OCI-LY1 (cell line): Measurements from ENCODE around the gene ATG2A.
A peak's percentile ranks its signal among the peaks of the same experiment; 100 is the strongest.

ENCODE experiments used
- H2AFZ ChIP-seq: fragments of 200-600 bp; sonication (generic), shearing (Covaris generic); 2 replicates; pipeline ENCODE4 v1.6.0; 2014; ENCODE audit warnings: antibody characterized with exemption, mild to moderate bottlenecking, low read length
- H3F3A ChIP-seq: fragments of 200-600 bp; sonication (generic), shearing (Covaris generic); 2 replicates; pipeline ENCODE4 v1.6.0; 2014; ENCODE audit warnings: mild to moderate bottlenecking, antibody characterized with exemption, low read length, moderate library complexity; ENCODE audit not compliant: insufficient read depth
- H3K27ac ChIP-seq: fragments of 200-600 bp; sonication (generic); 2 replicates; pipeline ENCODE4 v1.5.1; 2014; ENCODE audit warnings: low read length, mixed run types, mild to moderate bottlenecking, low read depth; ENCODE audit not compliant: poor library complexity, severe bottlenecking
- H3K27me3 ChIP-seq: fragments of 200-600 bp; sonication (generic); 2 replicates; pipeline ENCODE4 v1.6.0; 2014; ENCODE audit warnings: antibody characterized with exemption, mild to moderate bottlenecking, low read length, moderate library complexity; ENCODE audit not compliant: insufficient read depth
- H3K36me3 ChIP-seq: fragments of 200-600 bp; sonication (generic); 2 replicates; pipeline ENCODE4 v1.6.1; 2014; ENCODE audit warnings: mild to moderate bottlenecking, antibody characterized with exemption, low read length, moderate library complexity, mixed read lengths; ENCODE audit not compliant: insufficient read depth
- H3K4me1 ChIP-seq: fragments of 200-600 bp; sonication (generic); 2 replicates; pipeline ENCODE4 v1.5.1; 2014; ENCODE audit warnings: mild to moderate bottlenecking, low read length, moderate library complexity; ENCODE audit not compliant: insufficient read depth, severe bottlenecking
- H3K4me2 ChIP-seq: fragments of 200-600 bp; sonication (generic), shearing (Covaris generic); 2 replicates; pipeline ENCODE4 v1.6.1; 2014; ENCODE audit warnings: low read length
- H3K4me3 ChIP-seq: fragments of 200-600 bp; sonication (generic); 2 replicates; pipeline ENCODE4 v1.5.1; 2014; ENCODE audit warnings: low read length, low read depth, mild to moderate bottlenecking, mixed read lengths; ENCODE audit not compliant: poor library complexity, severe bottlenecking
- H3K79me2 ChIP-seq: fragments of 200-600 bp; shearing (Covaris generic); 2 replicates; pipeline ENCODE4 v1.6.1; 2016; ENCODE audit warnings: mixed run types, low read length, mixed read lengths; ENCODE audit not compliant: insufficient read depth
- H3K9ac ChIP-seq: fragments of 200-600 bp; sonication (generic), shearing (Covaris generic); 2 replicates; pipeline ENCODE4 v1.6.1; 2014; ENCODE audit warnings: mild to moderate bottlenecking, low read length, mixed read lengths
- H3K9me2 ChIP-seq: fragments of 200-600 bp; sonication (generic), shearing (Covaris generic); 2 replicates; pipeline ENCODE4 v1.6.1; 2014; ENCODE audit warnings: low read depth, mild to moderate bottlenecking, low read length, mixed read lengths
- H3K9me3 ChIP-seq: fragments of 200-600 bp; shearing (Covaris generic); 2 replicates; pipeline ENCODE4 v1.6.1; 2014; ENCODE audit warnings: low read length, mixed read lengths
- H4K20me1 ChIP-seq: fragments of 200-600 bp; sonication (generic), shearing (Covaris generic); 2 replicates; pipeline ENCODE4 v1.6.0; 2016; ENCODE audit warnings: mild to moderate bottlenecking, low read length; ENCODE audit not compliant: insufficient read depth
- CTCF ChIP-seq: fragments of 200-600 bp; sonication (generic), shearing (Covaris generic); IDR thresholded peaks from 2 replicates; pipeline ENCODE4 v1.5.1; 2017; ENCODE audit warnings: mild to moderate bottlenecking, antibody characterized with exemption, low read length, moderate library complexity, mixed read lengths
- EZH2 ChIP-seq: fragments of 200-600 bp; sonication (generic), shearing (Covaris generic); IDR thresholded peaks from 2 replicates; pipeline ENCODE4 v1.8.0; 2017; ENCODE audit warnings: borderline replicate concordance, mixed run types, mild to moderate bottlenecking, antibody characterized with exemption, low read length, moderate library complexity, mixed read lengths

ATG2A gene

GRCh38 chr11:64934682-64935358 lies 17.8 kb upstream of the ATG2A start:
- Histone ChIP-seq H4K20me1 (no peaks in the 10 kb centered on the region), H3K9me2 (no peaks in the 10 kb centered on the region), H2AFZ (no peak overlapping the region), H3K27ac (no peak overlapping the region), H3K9ac (no peak overlapping the region), H3K36me3 (peaks cover 29% of the 10 kb centered on the region), H3K9me3 (no peaks in the 10 kb centered on the region), H3K4me2 (no peak overlapping the region), H3K79me2 (no peaks in the 10 kb centered on the region), H3K4me3 (no peak overlapping the region), H3F3A (no peaks in the 10 kb centered on the region), H3K27me3 (no peaks in the 10 kb centered on the region; the same call in 1 of the 2 replicates), H3K4me1 (no peaks in the 10 kb centered on the region)
- TF ChIP-seq CTCF = 0 out of 2 replicates have a peak, but pooled peaks have one; percentile 5
- no peak for TF ChIP-seq EZH2

GRCh38 chr11:64933935-64934681 lies 17.1 kb upstream of the ATG2A start:
- no peak overlapping the region for H3K27ac ChIP-seq
- H3K9me2 ChIP-seq = no peaks in the 10 kb centered on the region
- no peak overlapping the region for H3K4me2 ChIP-seq
- no peaks in the 10 kb centered on the region for H4K20me1 ChIP-seq
- no peaks in the 10 kb centered on the region for H3K4me1 ChIP-seq
- no peaks in the 10 kb centered on the region; the same call in 1 of the 2 replicates for H3K27me3 ChIP-seq
- H3K4me3 ChIP-seq = no peak overlapping the region
- TF ChIP-seq EZH2 (no peak), CTCF (no peak)
- no peaks in the 10 kb centered on the region for H3K79me2 ChIP-seq
- no peaks in the 10 kb centered on the region for H3K9me3 ChIP-seq
- H3K9ac ChIP-seq = no peak overlapping the region
- H2AFZ ChIP-seq = no peak overlapping the region
- H3F3A ChIP-seq = no peaks in the 10 kb centered on the region
- peaks cover 33% of the 10 kb centered on the region for H3K36me3 ChIP-seq

- Histone ChIP-seq H3F3A (no peaks in the 10 kb centered on the region), H3K9ac (no peak overlapping the region), H3K9me2 (no peaks in the 10 kb centered on the region), H3K36me3 (peaks cover 33% of the 10 kb centered on the region), H3K9me3 (no peaks in the 10 kb centered on the region), H4K20me1 (no peaks in the 10 kb centered on the region), H3K27me3 (no peaks in the 10 kb centered on the region; the same call in 1 of the 2 replicates), H3K79me2 (no peaks in the 10 kb centered on the region), H2AFZ (no peak overlapping the region), H3K4me2 (no peak overlapping the region), H3K4me1 (no peaks in the 10 kb centered on the region), H3K27ac (no peak overlapping the region), H3K4me3 (no peak overlapping the region)
- TF ChIP-seq CTCF = no peak
- TF ChIP-seq EZH2 = no peak
These were observed 16.4 kb upstream of the ATG2A start for GRCh38 chr11:64933213-64933934.
